Astrocyte (in vitro differentiated cells and primary cell): ENCODE data around the gene GIPC1.

ENCODE experiments used
- CTCF ChIP-seq: IDR thresholded peaks from 2 replicates; pipeline ENCODE4 v1.5.1; 2011; ENCODE audit warnings: low read depth, mild to moderate bottlenecking, inconsistent platforms, low read length, moderate library complexity; ENCODE audit not compliant: insufficient read depth
- EZH2 ChIP-seq: IDR thresholded peaks from 2 replicates; pipeline ENCODE4 v1.6.1; 2012; ENCODE audit warnings: mild to moderate bottlenecking, low read length, inconsistent platforms; ENCODE audit not compliant: insufficient read depth

GRCh38 chr19:14470031-14470876 is 25.7 kb downstream of the GIPC1 start:
- TF ChIP-seq CTCF (no peak), EZH2 (no peak)
